Peyer's patch (tissue), 4 donors: Measurements from ENCODE around the gene SORL1.

Source experiments
- POLR2A ChIP-seq, 2 donors: fragments of 450-650 bp; IDR thresholded peaks; one replicate each; pipeline ENCODE4 v1.5.1; 2017; ENCODE audit warnings: antibody characterized with exemption in 2 of 2, mild to moderate bottlenecking in 2 of 2, moderate library complexity in 2 of 2
- TF ChIP-seq, protein P1 (sequence below), 6 experiments: fragments of 450-650 bp in 4 of 6; fragments of 200-600 bp in 2 of 6; sonication (generic) in 1 of 6; IDR thresholded peaks; one replicate each; pipeline ENCODE4 v1.5.1; 2017 to 2019; ENCODE audit warnings: antibody characterized with exemption in 6 of 6, mild to moderate bottlenecking in 3 of 6, moderate library complexity in 1 of 6

DNA sequence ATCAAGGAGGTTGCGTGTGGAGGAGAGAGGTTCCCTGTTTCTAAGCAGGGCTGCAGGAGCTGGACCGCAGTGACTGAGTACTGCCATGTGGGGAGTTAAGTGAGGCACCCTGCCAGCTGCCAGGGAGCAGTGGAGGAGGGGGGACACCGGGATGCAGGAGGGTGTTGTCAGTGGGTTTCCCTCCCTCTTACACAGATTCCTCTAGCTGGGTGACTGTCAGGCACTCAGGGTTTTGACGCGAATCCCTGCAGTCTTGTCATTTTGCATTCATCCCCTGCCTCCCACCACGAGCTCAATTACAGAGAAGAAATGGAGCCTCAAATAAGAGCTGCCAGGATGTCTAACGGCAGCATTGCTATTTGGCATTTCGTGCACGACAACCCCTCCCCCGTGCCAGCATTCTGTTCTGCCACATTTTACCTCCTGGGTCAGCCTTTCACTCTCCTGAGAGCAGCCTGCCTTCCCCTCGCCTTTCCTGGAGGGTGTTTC, 120.5 kb downstream of the SORL1 start:
- TF ChIP-seq, protein P1, sequence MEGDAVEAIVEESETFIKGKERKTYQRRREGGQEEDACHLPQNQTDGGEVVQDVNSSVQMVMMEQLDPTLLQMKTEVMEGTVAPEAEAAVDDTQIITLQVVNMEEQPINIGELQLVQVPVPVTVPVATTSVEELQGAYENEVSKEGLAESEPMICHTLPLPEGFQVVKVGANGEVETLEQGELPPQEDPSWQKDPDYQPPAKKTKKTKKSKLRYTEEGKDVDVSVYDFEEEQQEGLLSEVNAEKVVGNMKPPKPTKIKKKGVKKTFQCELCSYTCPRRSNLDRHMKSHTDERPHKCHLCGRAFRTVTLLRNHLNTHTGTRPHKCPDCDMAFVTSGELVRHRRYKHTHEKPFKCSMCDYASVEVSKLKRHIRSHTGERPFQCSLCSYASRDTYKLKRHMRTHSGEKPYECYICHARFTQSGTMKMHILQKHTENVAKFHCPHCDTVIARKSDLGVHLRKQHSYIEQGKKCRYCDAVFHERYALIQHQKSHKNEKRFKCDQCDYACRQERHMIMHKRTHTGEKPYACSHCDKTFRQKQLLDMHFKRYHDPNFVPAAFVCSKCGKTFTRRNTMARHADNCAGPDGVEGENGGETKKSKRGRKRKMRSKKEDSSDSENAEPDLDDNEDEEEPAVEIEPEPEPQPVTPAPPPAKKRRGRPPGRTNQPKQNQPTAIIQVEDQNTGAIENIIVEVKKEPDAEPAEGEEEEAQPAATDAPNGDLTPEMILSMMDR (IDR thresholded peaks at IDR 0.05): no peak
- TF ChIP-seq POLR2A (IDR thresholded peaks at IDR 0.05): no peak
